Gastroesophageal sphincter (tissue), 4 donors: ENCODE measurements around the gene HEY2. TPM values are rescaled to one million over a fixed set of nuclear protein-coding genes. Genes with fewer than 3 reads are reported as not detected.

Experiments
- ATAC-seq: fragments of 150-250 bp; one replicate; pipeline ENCODE4 v1.9.1; 2016; ENCODE audit warnings: mild to moderate bottlenecking, moderate library complexity
- H3K27ac ChIP-seq, 4 donors: fragments of 200-600 bp; sonication (generic) in 3 of 4; 1 replicate in 3 of 4; 2 replicates in 1 of 4; pipeline ENCODE4 v1.5.1; 2016 to 2019
- H3K27me3 ChIP-seq: fragments of 200-600 bp; sonication (generic); one replicate; pipeline ENCODE4 v1.5.1; 2019
- H3K36me3 ChIP-seq, 2 donors: fragments of 200-600 bp; sonication (generic); one replicate each; pipeline ENCODE4 v1.5.1; 2019; ENCODE audit warnings: control low read depth in 1 of 2
- H3K4me1 ChIP-seq, 3 donors: fragments of 200-600 bp; sonication (generic); 1 replicate in 2 of 3; 2 replicates in 1 of 3; pipeline ENCODE4 v1.5.1; 2016 to 2019; ENCODE audit warnings: control low read depth in 2 of 3
- H3K4me3 ChIP-seq, 2 donors: fragments of 200-600 bp; sonication (generic); one replicate each; pipeline ENCODE4 v1.5.1; 2019; ENCODE audit warnings: mild to moderate bottlenecking in 1 of 2, moderate library complexity in 1 of 2
- H3K9me3 ChIP-seq, 3 donors: fragments of 200-600 bp; sonication (generic); one replicate each; pipeline ENCODE4 v1.5.1; 2017 to 2019; ENCODE audit warnings: control low read depth in 2 of 3
- EP300 ChIP-seq: sonication (generic); formaldehyde crosslinking; IDR thresholded peaks from one replicate; pipeline ENCODE4 v1.6.1; 2017; ENCODE audit warnings: antibody characterized with exemption, mild to moderate bottlenecking
- POLR2A ChIP-seq, 2 donors: fragments of 450-650 bp; IDR thresholded peaks; one replicate each; pipeline ENCODE4 v1.6.1; 2017; ENCODE audit warnings: antibody characterized with exemption in 2 of 2, mild to moderate bottlenecking in 2 of 2, moderate library complexity in 1 of 2
- POLR2AphosphoS5 ChIP-seq: sonication (generic); formaldehyde crosslinking; IDR thresholded peaks from one replicate; pipeline ENCODE4 v1.6.1; 2017; ENCODE audit warnings: antibody characterized with exemption
- WGBS, 2 donors: methylation state at CpG; one replicate each; pipeline ENCODE4 v1.1.5; 2018; ENCODE audit warnings: low coverage in 1 of 2; 5-methylcytosine and 5-hydroxymethylcytosine counted together
- total RNA-seq, 4 donors: library from RNA; depleted of rRNA; stranded (reverse); fragments of >200 nt; gene quantifications; one replicate each; pipeline ENCODE4 v1.1.0, GENCODE V29; 2016
- TF ChIP-seq, protein P1 (sequence below), 4 experiments: fragments of 200-600 bp in 2 of 4; fragments of 450-650 bp in 2 of 4; sonication (generic) in 1 of 4; IDR thresholded peaks; one replicate each; pipeline ENCODE4 v1.5.1; 2017 to 2019; ENCODE audit warnings: antibody characterized with exemption in 4 of 4, mild to moderate bottlenecking in 2 of 4, moderate library complexity in 2 of 4

HEY2 gene
- total RNA-seq, 4 donors from 2014 or later: 1.1 to 2.3 (median 2.1) TPM

DNA sequence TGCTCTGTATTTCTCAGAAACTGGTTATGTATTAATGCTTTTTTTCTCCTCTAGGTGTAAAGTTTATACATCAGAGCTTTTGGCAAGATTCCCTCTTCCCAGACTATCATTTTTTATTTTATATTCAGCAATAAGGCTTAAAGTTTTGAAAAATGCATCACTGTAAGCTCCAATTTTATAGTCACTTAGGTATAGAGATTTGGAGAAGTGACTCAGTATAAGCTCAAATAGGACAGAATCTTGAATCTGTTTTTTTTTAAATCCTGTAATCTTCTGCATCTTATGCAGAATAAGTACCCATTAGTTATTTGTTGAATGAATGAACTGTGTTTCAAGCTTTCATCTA lies 42.4 kb downstream of the HEY2 start:
- peak overlapping the region in 3 of 4 donors; percentile 89 to 99 (median 98) for H3K27ac ChIP-seq

DNA sequence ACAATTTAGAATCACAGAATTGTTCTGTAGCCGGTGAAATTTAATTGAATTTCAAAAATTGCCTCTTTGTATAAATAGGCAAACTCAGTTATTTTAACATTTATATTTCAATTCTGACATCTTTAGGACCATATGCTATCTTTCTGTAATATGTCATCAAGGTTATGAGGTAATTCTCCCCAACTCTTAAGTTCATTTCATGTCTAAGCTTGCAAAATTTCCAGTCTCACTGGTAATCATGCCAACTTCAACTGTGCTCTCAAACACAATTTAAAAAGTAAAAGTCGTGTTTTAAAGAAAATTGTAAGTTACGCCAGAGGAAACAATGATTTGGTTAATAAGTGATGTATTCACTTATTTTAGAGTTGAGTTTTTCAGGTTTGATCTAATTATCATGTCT lies 42.7 kb downstream of the HEY2 start:
- TF ChIP-seq, protein P1, sequence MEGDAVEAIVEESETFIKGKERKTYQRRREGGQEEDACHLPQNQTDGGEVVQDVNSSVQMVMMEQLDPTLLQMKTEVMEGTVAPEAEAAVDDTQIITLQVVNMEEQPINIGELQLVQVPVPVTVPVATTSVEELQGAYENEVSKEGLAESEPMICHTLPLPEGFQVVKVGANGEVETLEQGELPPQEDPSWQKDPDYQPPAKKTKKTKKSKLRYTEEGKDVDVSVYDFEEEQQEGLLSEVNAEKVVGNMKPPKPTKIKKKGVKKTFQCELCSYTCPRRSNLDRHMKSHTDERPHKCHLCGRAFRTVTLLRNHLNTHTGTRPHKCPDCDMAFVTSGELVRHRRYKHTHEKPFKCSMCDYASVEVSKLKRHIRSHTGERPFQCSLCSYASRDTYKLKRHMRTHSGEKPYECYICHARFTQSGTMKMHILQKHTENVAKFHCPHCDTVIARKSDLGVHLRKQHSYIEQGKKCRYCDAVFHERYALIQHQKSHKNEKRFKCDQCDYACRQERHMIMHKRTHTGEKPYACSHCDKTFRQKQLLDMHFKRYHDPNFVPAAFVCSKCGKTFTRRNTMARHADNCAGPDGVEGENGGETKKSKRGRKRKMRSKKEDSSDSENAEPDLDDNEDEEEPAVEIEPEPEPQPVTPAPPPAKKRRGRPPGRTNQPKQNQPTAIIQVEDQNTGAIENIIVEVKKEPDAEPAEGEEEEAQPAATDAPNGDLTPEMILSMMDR (IDR thresholded peaks at IDR 0.05): no peak
- TF ChIP-seq POLR2A (IDR thresholded peaks at IDR 0.05) (no peak), POLR2AphosphoS5 (no peak), EP300 (no peak)
- Histone ChIP-seq H3K36me3 (peaks cover 0 to 3% of the 10 kb centered on the region in 2 donors), H3K9me3 (no peaks in the 10 kb centered on the region), H3K27me3 (no peaks in the 10 kb centered on the region), H3K27ac (peak overlapping the region in 2 of 4 donors; percentile 98 to 99), H3K4me1 (peaks cover 0 to 50% (median 4%) of the 10 kb centered on the region in 3 donors), H3K4me3 (peak overlapping the region in 1 of 2 donors; percentile 86)
- ATAC-seq: no peak
- WGBS, 2 donors: 39 to 69% methylated on average over 3 of the region's 3 CpGs

More for the DNA sequence above, 42.4 kb downstream of the HEY2 start:
- peaks cover 0 to 50% (median 4%) of the 10 kb centered on the region in 3 donors for H3K4me1 ChIP-seq
- ATAC-seq: no peak
- no peaks in the 10 kb centered on the region for H3K9me3 ChIP-seq
- no peak for TF ChIP-seq POLR2AphosphoS5
- no peak for TF ChIP-seq POLR2A (IDR thresholded peaks at IDR 0.05)
- TF ChIP-seq EP300: no peak
- TF ChIP-seq, protein P1 (IDR thresholded peaks at IDR 0.05): no peak
- H3K4me3 ChIP-seq: peak overlapping the region; percentile 70 to 86
- peaks cover 0 to 1% of the 10 kb centered on the region in 2 donors for H3K36me3 ChIP-seq
- no peaks in the 10 kb centered on the region for H3K27me3 ChIP-seq

DNA sequence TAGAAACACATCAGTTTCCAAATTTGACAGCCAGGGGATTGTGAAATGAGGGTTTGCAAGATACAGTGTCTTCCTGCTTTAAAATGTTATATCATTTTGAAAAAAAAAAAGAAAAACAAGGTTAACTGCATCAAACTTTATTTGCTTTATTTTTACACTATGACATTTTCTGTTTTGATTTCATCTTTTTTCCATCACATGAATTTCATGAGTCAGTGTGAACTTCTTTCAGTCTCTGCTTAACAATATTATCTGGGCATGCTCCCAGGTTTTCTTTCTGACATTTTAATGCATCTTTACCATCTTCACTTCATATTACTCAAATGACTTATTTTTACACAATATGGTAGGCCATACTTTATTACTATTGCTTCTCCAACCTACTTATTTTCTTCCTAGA lies 43.2 kb downstream of the HEY2 start:
- ATAC-seq: no peak
- Histone ChIP-seq H3K9me3 (no peaks in the 10 kb centered on the region), H3K27me3 (no peaks in the 10 kb centered on the region), H3K4me3 (peak overlapping the region in 1 of 2 donors; percentile 86), H3K27ac (peak overlapping the region in 2 of 4 donors; percentile 98 to 99), H3K36me3 (peaks cover 0 to 3% of the 10 kb centered on the region in 2 donors), H3K4me1 (peaks cover 0 to 50% (median 4%) of the 10 kb centered on the region in 3 donors)
- TF ChIP-seq POLR2A (IDR thresholded peaks at IDR 0.05): no peak
- no peak for TF ChIP-seq EP300
- no peak for TF ChIP-seq POLR2AphosphoS5
- TF ChIP-seq, protein P1 (IDR thresholded peaks at IDR 0.05): no peak

DNA sequence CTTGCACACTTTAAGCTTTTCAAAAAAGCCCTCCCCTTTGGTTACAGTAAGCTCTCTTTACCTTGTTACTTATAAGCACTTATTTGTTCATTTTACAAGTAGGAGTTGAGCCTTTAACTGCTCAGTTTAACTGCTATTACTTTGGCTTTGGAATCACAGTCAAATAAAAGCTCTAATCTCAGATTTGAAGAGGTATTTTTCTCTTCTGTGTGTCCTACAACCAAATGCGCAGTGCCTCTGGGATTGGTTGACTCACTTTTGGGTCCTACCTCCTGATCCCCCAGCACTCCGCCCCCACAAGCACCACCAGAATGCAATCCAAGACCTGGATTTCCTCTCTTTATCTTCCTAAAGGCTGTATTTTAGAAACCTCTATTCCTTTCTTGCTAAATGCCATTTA lies 43.8 kb downstream of the HEY2 start:
- 60 to 100% methylated on average over 1 to 2 of the region's 2 CpGs for WGBS, 2 donors
- peaks cover 0 to 3% of the 10 kb centered on the region in 2 donors for H3K36me3 ChIP-seq
- H3K4me3 ChIP-seq: no peak overlapping the region
- ATAC-seq: no peak
- H3K9me3 ChIP-seq: no peaks in the 10 kb centered on the region
- no peaks in the 10 kb centered on the region for H3K27me3 ChIP-seq
- H3K4me1 ChIP-seq: peaks cover 0 to 50% (median 4%) of the 10 kb centered on the region in 3 donors
- TF ChIP-seq POLR2AphosphoS5 (no peak), EP300 (no peak), POLR2A (IDR thresholded peaks at IDR 0.05) (no peak)
- TF ChIP-seq, protein P1 (IDR thresholded peaks at IDR 0.05): no peak
- peak overlapping the region in 2 of 4 donors; percentile 4 to 99 for H3K27ac ChIP-seq

DNA sequence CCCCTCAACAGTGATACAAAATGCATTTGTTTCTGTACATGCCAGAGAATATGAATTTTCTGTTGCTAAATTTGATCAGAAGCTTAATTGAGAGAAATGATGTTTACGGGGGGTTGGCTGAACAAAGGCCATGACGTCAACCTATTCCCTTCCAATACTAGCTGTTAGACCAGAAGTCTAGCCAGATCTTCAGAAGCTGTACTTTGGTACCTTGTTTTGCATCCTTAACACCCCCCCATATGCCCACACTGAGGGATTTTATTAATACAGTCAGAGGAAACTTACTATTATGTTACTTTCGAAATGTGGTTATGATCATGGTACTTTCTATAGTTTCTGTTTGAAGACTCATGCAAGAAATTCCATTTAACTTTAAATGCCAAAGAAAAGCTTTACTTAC lies 44.4 kb downstream of the HEY2 start:
- H3K4me1 ChIP-seq: peaks cover 0 to 46% (median 4%) of the 10 kb centered on the region in 3 donors
- no peak overlapping the region for H3K4me3 ChIP-seq
- H3K9me3 ChIP-seq: no peaks in the 10 kb centered on the region
- peaks cover 0 to 4% of the 10 kb centered on the region in 2 donors for H3K36me3 ChIP-seq
- TF ChIP-seq, protein P1 (IDR thresholded peaks at IDR 0.05): no peak
- no peaks in the 10 kb centered on the region for H3K27me3 ChIP-seq
- ATAC-seq: no peak
- 69 to 81% methylated on average over 3 of the region's 3 CpGs for WGBS, 2 donors
- peak overlapping the region in 3 of 4 donors; percentile 1 to 99 (median 4) for H3K27ac ChIP-seq
